NCI-H2227 (cell line): ENCODE data around the gene RAB11FIP3.
"Not testable (repeated sequence)": the region's sequence is repeated elsewhere in the genome, so short reads cannot be mapped to it uniquely, and the experiment has no call there.

Experiments used
- DNase-seq: peaks from one replicate; lab custom pipeline; 2025; ENCODE audit not compliant: unreplicated experiment; lab: John Stamatoyannopoulos, UW

Gene RAB11FIP3, protein sequence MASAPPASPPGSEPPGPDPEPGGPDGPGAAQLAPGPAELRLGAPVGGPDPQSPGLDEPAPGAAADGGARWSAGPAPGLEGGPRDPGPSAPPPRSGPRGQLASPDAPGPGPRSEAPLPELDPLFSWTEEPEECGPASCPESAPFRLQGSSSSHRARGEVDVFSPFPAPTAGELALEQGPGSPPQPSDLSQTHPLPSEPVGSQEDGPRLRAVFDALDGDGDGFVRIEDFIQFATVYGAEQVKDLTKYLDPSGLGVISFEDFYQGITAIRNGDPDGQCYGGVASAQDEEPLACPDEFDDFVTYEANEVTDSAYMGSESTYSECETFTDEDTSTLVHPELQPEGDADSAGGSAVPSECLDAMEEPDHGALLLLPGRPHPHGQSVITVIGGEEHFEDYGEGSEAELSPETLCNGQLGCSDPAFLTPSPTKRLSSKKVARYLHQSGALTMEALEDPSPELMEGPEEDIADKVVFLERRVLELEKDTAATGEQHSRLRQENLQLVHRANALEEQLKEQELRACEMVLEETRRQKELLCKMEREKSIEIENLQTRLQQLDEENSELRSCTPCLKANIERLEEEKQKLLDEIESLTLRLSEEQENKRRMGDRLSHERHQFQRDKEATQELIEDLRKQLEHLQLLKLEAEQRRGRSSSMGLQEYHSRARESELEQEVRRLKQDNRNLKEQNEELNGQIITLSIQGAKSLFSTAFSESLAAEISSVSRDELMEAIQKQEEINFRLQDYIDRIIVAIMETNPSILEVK

DNA sequence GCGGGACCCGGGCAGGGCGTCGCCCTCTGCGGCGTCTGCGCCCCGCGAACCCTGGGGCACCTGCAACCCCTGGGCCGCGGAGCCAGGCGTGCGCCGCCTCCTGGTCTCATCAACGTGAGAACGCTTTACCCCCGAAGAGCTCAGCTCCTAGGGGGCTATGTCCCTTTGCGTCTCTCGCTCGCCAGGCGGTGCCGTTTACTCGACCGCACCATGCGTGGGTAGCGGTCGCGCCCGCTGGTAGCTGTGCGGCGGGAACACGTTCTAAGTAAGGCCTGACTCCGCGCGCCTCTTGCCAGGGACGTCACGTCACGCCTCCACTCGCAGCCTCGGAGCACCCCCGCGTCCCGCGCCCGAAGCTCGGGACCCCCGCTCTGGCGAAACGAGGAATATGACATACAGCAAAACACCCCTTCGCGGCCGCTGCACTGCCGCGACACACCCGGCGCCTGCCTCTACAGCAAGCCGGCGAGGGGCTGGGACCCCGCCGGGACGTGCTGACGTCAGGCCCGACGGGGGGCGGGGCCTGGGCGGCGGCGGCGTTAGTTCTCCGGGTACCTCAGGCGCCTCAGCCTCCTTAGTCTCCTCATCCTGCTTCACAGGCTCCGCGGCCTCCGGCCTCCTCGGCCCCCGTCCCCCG is at the start of gene RAB11FIP3:
TSS of gene RAB11FIP3 (plus strand) at position 568 of the 637 bp plus-strand sequence. CDS start 358 bp downstream, outside the sequence.
- DNase-seq: peak; percentile 92

DNA sequence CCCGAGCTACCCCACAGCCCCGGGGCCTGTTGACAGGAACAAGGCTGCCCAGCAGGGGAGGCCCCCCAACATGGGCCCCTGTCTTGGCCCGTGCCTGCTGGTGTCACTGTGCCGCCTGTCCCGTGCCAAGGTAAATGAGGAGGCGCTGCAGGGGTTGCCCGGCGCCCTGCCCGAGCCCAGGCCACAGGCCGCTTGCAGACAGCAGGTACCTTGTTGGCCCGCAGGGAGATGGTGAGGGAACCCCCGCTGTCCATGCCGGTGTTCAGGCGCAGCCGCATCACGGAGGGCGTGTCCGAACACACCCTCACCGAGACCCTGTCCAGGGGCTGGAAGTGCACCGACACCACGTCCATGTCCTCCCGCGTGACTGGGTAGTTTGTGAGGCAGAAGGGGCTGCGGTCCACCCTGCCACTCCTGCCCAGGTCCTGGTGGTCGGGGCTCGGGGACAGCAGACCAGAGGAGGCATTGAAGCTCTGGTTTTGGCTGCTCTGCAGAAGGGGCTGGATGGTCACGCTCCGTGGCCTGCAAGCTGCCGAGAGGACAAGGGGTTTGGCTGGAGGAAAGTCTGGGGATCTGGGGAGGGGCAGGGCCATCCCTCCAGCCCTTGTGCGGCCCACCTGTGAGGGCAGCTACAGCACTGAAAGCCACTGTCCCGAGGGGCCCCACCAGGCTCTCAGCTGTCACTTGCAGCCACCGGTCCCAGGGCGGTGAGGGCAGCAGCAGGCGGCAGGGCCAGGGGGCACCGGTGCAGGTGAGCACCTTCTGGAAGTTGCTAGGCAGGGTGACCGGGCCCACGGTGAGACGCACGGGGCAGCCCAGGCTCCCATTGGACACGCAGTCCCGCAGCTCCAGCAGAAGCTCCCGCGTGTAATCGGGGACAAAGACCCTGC is 49.3 kb upstream of the RAB11FIP3 start:
- no peak for DNase-seq

- DNase-seq: no peak
Observed at GRCh38 chr16:376817-377418, 48.5 kb upstream of the RAB11FIP3 start.

DNA sequence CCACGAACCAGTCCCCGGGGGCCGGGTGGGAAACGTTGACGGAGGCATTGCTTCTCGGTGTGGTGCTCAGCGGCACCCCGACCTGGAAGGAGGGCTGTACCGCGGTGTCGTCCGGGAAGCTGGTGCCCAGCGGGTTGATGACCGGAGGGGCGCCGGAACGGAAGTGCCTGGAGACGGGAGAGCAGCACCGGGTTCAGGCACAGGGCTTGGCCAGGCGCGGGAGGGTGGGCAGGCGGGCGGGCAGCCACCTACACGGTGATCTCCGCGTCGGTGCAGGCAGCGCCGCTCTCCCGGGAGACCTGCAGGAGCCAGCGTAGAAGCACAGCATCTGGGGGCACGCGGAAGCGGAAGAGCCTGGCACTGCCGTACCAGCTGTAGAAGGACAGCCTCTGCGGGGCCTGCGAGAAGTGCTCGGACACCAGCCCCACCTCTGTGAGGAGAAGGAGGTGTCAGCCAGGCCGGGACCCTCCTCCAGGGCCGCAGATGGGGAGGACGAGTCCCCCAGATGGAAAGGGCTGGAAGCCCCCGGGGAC is 48.0 kb upstream of the RAB11FIP3 start:
- no peak for DNase-seq

DNA sequence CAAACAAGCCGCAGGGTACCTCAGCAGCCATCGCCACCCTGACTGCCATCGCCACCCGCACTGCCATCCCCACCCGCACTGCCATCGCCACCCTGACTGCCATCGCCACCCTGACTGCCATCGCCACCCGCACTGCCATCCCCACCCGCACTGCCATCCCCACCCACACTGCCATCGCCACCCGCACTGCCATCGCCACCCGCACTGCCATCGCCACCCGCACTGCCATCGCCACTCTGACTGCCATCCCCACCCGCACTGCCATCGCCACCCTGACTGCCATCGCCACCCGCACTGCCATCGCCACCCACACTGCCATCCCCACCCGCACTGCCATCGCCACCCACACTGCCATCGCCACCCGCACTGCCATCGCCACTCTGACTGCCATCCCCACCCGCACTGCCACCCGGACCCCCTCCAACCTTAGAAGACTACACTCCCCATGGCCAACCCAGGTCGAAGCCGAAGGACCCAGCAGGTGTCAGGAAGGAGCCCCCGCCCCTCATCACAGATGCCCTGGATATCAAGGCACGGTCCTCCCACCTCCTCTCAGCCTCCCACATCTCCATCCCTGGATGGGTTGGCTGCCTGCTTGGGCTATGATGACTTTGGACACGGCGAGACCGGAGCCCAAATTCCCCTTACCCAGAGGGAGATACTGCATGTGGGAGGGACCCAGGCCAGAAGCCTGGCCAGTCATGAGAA is 47.2 kb upstream of the RAB11FIP3 start:
- DNase-seq: not testable (repeated sequence)

DNA sequence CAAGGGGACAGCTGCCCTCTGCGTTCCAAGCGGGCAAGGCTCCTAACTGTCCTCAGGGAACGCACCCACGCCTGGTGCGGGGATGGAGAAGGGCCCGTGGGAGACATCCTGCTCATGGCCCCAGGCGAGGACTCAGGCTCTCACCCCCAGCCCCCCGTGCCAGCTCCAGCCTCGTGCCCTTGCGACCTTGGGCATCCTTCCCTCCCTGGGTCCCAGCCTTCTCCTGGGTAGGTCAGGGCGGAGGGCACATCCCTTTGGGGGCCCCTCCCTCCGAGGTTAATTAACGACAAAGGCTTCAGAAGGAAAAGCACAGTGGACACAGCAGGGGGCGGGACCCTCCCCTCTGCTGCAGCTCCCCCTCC is 46.6 kb upstream of the RAB11FIP3 start:
- no peak for DNase-seq

GRCh38 chr16:379183-379960 is 46.1 kb upstream of the RAB11FIP3 start:
- no peak for DNase-seq

GRCh38 chr16:379961-380761 is 45.3 kb upstream of the RAB11FIP3 start:
- DNase-seq: no peak

GRCh38 chr16:380762-381011 is 44.8 kb upstream of the RAB11FIP3 start:
- no peak for DNase-seq

DNA sequence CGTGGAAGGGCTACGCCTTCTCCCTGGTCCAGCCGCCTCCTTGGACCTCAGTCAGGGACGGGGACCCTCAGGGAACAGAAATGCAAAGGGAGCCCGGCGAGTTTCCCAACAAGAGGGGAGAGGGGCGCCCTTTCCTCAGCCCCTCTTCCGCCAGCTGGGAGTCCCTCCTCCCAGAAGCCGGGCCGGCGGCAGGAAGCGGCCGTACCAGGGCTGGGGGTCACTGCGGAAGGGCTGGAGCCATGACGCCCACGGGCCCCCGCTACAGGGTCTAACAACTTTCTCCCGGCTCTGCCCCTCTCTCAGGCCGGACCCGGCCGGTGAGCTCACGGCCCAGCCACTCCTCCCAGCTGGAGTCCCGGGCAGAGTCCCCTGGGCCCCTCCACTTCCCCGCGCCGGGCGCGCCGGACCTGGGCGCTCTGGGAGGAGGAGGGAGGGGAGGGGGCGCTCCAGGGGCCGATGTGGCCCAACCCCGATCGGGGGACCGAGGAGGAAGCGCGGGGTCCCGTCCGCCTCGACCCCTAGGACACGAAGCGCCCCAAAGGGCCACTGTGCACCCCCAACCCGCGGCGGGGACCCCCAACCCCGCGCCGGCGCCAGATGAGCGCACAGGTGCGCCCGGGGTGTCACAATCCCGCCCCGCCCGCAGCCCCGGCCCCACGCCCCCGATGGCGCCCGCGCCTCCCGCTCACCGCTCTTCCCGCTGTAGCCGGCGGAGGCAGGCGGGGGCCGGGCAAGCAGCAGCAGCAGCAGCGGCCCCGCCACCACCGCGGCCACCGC is 44.2 kb upstream of the RAB11FIP3 start:
- DNase-seq: peak; percentile 73

DNA sequence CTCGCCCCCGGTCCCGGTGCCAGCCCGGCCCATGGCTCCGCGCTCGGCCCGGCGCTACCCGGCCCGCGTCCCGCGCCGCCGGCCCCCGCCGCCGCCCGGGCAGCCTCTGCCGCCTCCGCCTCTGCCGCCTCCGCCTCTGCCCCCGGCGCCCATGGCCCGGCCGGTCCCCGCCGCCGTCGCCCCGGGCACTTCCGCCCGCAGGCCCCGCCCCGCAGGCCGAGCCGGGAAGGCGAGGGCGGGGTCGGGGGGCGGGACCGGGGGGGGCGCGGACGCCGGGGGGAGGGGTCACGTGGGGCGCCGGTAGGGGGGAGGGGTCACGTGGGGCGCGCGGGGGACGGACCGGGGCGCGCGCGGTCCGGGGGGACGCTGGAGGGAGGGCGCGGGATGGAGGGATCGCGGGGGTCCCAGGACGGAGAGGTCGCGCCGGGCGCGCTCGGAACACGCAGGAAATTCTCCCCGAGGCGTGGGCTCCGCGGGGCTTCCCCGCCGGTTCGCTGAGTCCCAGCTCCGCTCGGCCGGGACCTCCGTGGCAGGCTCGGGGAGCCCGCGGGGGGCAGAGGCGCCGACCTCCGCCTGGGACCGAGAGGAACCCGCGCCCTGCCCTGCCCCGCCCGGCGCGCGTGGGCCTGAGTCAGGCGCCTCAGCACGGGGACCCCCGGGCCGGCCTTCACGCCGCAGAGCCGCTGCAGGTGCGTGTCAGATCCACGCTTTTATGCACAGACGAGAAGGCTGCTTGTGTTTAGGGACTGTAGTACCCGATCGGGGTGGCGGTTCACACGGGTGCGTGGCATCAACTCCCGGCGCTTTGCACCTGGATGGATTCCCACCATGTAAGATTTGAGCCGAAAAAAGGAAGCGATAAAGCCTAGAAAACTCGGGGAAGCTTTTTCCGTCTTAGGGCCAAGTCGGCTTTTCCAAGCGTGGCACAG is 43.4 kb upstream of the RAB11FIP3 start, which contains the start of gene PGAP6:
TSS of gene PGAP6 (minus strand) at position 190 of the 929 bp plus-strand sequence. CDS start at position 33, 157 bp downstream.
- peak; percentile 84 for DNase-seq

DNA sequence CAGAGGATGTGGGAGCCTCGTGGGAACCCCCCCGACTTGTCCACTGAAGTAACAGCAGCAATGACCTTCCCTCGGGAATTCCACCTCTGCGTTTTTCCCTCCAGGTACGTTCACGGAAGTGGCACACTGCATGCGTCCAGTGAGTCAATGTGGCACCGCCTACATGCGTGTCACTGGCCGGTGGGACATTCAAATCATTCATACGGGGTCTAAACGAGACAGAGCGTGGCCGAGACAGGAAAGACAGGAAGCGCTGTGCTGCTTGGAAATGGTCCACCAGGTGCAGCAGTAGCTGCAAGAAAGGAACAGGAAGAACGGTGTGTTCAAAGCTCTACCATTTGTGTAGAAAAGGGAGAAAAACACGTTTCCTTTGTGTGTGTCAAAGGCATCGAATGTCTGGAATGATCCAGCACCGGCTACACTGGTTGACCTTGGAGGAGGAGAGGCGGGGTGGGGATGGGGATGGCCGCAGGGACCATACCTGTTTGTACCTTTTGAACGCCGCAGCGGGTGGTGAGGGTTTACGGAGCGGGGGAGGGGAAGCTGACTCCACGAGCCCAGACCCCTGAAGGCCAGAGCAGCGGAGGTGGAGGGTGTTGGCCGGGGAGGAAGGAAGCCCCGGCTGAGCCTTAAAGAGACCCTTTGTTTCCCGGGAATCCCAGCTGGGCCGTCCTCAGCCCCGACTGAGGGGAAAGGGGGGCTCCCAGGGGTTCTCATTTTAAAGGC is 42.0 kb upstream of the RAB11FIP3 start:
- DNase-seq: peak; percentile 37

DNA sequence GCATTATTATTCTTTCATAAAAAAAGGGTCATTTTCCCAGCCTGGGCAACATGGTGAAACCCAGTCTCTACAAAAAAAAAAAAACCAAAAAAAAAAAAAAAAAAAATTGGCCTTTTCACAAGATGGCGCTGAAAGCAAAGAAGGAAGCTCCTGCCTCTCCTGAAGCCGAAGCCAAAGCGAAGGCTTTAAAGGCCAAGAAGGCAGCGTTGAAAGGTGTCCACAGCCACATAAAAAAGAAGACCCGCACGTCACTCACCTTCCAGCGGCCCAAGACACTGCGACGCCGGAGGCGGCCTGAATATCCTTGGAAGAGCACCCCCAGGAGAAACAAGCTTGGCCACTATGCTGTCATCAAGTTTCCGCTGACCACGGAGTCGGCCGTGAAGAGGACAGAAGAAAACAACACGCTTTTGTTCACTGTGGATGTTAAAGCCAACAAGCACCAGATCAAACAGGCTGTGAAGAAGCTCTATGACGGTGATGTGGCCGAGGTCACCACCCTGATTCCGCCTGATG is 38.8 kb upstream of the RAB11FIP3 start:
- no peak for DNase-seq

DNA sequence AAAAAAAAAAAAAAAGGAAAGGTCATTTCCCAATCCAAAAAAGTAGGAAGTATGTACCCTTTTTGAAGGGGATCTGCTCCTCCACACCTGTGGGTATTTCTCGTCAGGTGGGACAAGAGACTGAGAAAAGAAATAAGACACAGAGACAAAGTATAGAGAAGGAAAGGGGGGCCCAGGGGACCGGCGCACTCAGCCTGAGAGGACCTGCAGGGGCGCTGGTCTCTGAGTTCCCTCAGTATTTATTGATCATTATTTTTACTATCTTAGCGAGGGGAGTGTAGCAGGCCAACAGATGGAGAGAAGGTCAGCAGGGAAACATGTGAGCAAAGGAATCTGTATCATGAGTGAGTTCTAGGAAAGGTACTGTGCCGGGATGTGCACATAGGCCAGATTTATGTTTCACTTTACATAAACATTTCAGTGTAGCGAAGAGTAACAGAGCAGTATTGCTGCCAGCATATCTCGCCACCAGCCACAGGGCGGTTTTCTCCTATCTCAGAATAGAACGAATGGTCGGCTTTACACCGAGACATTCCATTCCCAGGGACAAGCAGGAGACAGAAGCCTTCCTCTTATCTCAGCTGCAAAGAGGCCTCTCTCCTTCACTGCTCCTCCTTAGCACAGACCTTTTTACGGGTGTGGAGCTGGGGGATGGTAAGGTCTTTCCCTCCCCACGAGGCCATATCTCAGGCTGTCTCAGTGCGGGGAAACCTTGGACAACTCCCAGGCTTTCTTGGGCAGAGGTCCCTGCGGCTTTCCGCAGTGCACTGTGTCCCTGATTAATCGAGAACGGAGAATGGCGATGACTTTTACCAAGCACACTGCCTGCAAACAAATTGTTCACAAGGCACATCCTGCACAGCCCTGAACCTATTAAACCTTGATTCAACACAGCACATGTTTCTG is 37.4 kb upstream of the RAB11FIP3 start:
- not testable (repeated sequence) for DNase-seq
